Measurements from ENCODE around the gene ZNF629. TPM values are rescaled to one million over a fixed set of nuclear protein-coding genes. Genes with fewer than 3 reads are reported as not detected.

Gene ZNF629
- total and polyA plus RNA-seq, 4 donors: 5.7 to 16.3 (median 9.0) TPM

DNA sequence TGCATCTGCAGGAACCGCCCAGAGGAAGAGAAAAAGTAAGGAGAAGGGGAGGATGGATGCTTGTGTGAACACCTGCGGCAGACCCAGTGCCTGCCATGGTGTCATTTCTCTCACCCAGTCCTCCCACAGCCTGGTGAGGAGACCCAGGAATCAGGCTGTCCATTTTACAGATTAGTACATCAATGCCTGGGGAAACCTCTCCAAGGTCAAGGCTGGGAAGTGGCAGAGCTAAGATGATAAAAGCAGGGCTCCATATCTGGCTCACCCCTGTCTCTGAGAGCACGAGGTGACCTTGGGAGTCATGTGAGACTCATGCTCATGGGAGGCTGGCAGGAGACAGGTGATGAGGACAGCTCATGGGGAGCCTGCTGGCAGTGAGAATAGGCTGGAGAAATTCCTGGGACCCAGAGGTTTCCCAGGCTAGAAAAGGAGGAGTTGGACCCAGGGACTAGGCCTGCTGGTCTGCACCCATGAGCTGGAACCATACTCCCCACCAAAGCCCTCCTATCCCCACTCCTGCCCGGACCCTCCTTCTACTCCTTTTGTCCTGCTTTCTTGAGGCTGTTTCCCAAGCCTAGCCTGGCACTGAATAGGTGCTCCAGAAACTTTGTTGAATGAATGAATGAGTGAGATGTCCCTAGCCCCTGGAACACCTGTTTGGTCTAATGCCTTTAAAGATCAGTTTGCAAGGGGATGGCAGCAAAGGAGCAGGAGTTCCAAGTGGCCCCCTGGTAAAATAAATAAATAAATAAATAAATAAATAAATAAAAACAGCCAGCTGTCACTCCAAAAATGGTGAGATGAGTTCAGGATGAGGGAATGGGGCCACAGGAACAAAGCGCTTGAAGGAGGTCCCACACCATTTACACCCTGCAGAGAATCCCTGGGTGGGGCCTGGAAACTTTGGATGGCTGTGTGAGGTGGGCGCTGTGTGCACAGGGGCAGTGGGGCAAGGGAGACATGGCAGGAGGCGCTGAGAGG is 1.6 kb downstream of the ZNF629 start:
- peak overlapping the region in 1 of 2 donors; percentile 2 for H3K9ac ChIP-seq (ENCODE audit: insufficient read depth in 1 of 2, low read length in 2 of 2)
- H3K4me1 ChIP-seq (ENCODE audit: control insufficient read depth in 5 of 5, insufficient read depth in 5 of 5, low read length in 5 of 5): peaks cover 0 to 11% (median 4%) of the 10 kb centered on the region in 5 donors
- H3K36me3 ChIP-seq (ENCODE audit: control insufficient read depth in 4 of 4, insufficient read depth in 4 of 4, low read length in 4 of 4): peaks cover 9 to 32% (median 20%) of the 10 kb centered on the region in 4 donors
- TF ChIP-seq, protein P1, sequence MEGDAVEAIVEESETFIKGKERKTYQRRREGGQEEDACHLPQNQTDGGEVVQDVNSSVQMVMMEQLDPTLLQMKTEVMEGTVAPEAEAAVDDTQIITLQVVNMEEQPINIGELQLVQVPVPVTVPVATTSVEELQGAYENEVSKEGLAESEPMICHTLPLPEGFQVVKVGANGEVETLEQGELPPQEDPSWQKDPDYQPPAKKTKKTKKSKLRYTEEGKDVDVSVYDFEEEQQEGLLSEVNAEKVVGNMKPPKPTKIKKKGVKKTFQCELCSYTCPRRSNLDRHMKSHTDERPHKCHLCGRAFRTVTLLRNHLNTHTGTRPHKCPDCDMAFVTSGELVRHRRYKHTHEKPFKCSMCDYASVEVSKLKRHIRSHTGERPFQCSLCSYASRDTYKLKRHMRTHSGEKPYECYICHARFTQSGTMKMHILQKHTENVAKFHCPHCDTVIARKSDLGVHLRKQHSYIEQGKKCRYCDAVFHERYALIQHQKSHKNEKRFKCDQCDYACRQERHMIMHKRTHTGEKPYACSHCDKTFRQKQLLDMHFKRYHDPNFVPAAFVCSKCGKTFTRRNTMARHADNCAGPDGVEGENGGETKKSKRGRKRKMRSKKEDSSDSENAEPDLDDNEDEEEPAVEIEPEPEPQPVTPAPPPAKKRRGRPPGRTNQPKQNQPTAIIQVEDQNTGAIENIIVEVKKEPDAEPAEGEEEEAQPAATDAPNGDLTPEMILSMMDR (IDR thresholded peaks at IDR 0.05; ENCODE audit: control extremely low read depth, extremely low read depth): no peak
- H3K9me3 ChIP-seq (ENCODE audit: control insufficient read depth in 4 of 4, insufficient read depth in 3 of 4, low read length in 3 of 4): no peaks in the 10 kb centered on the region
- 79 to 80% methylated on average over 7 of the region's 7 CpGs for WGBS, 2 donors
- peak overlapping the region in 1 of 2 donors; percentile 83 for H3K27ac ChIP-seq (ENCODE audit: low read depth in 1 of 2, low read length in 1 of 2)
- no peaks in the 10 kb centered on the region for H3K27me3 ChIP-seq (ENCODE audit: control insufficient read depth in 3 of 3, insufficient read depth in 3 of 3, low read length in 2 of 3)
- DNase-seq (no peak), ATAC-seq (ENCODE audit: insufficient read depth, low FRiP score) (no peak)
- H3K4me3 ChIP-seq: no peak overlapping the region

DNA sequence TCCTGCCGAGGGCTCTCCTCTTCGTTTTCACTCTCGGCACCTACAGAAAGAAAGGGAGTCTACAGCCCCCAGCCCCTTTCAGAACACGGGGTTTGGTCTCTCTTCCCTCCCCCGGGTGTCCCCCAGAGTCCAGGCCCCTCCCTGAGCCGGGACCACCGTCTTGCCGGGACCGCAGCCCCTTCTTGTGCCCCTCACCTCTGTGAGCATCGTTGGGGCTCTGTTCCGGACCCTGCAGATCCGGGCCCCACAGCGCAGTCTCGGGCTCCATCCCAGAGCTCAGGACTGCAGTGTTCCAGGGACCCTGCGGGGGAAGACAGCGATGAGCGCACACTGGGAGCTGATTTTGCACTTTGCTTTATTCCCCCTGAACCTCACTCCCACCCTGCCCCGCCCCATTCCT is 2.8 kb downstream of the ZNF629 start:
- TF ChIP-seq, protein P1 (IDR thresholded peaks at IDR 0.05; ENCODE audit: control extremely low read depth, extremely low read depth): no peak
- no peak for ATAC-seq (ENCODE audit: insufficient read depth, low FRiP score)
- no peaks in the 10 kb centered on the region for H3K9me3 ChIP-seq (ENCODE audit: control insufficient read depth in 4 of 4, insufficient read depth in 3 of 4, low read length in 3 of 4)
- H3K36me3 ChIP-seq (ENCODE audit: control insufficient read depth in 4 of 4, insufficient read depth in 4 of 4, low read length in 4 of 4): peaks cover 9 to 34% (median 20%) of the 10 kb centered on the region in 4 donors
- WGBS, 2 donors: 88 to 95% methylated on average over 18 of the region's 18 CpGs
- H3K27me3 ChIP-seq (ENCODE audit: control insufficient read depth in 3 of 3, insufficient read depth in 3 of 3, low read length in 2 of 3): no peaks in the 10 kb centered on the region
- no peak overlapping the region for H3K27ac ChIP-seq (ENCODE audit: low read depth in 1 of 2, low read length in 1 of 2)
- DNase-seq: no peak
- no peak overlapping the region for H3K4me3 ChIP-seq
- H3K4me1 ChIP-seq (ENCODE audit: control insufficient read depth in 5 of 5, insufficient read depth in 5 of 5, low read length in 5 of 5): peaks cover 0 to 11% (median 4%) of the 10 kb centered on the region in 5 donors
- H3K9ac ChIP-seq (ENCODE audit: insufficient read depth in 1 of 2, low read length in 2 of 2): no peak overlapping the region

DNA sequence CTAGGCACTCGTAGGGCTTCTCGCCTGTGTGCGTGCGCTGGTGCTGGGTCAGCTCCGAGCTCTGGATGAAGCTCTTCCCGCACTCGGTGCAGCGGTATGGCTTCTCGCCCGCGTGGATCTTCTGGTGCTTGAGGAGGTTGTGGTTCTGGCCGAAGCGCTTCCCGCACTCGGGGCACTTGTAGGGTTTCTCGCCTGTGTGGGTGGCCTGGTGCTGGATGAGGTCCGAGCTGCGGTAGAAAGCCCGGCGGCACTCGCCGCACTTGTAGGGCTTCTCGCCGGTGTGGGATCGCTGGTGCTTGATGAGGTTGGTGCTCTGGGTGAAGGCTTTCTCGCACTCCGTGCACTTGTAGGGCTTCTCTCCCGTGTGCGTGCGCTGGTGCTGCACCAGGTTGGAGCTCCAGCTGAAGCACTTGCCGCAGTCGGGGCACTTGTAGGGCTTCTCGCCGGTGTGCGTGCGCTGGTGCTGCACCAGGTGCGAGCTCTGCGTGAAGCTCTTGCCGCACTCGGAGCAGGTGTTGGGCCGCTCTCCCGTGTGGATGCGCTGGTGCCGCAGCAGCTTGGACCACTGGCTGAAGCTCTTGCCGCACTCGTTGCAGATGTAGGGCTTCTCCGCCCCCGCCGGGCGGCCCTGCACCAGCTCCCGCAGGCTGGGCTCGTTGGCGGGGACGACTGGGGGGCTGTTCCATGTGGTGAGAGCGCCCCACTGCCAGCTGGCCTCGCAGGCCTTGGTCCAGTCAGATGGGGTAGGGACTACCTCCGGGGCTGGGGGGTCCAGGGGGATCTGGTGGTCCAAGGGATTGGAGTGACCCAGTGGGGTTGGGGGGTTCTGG is 3.5 kb downstream of the ZNF629 start:
- Histone ChIP-seq H3K9ac (ENCODE audit: insufficient read depth in 1 of 2, low read length in 2 of 2) (no peak overlapping the region), H3K36me3 (ENCODE audit: control insufficient read depth in 4 of 4, insufficient read depth in 4 of 4, low read length in 4 of 4) (peaks cover 9 to 34% (median 20%) of the 10 kb centered on the region in 4 donors), H3K4me3 (no peak overlapping the region), H3K27me3 (ENCODE audit: control insufficient read depth in 3 of 3, insufficient read depth in 3 of 3, low read length in 2 of 3) (no peaks in the 10 kb centered on the region), H3K27ac (ENCODE audit: low read depth in 1 of 2, low read length in 1 of 2) (no peak overlapping the region), H3K4me1 (ENCODE audit: control insufficient read depth in 5 of 5, insufficient read depth in 5 of 5, low read length in 5 of 5) (peaks cover 0 to 11% (median 4%) of the 10 kb centered on the region in 5 donors), H3K9me3 (ENCODE audit: control insufficient read depth in 4 of 4, insufficient read depth in 3 of 4, low read length in 3 of 4) (no peaks in the 10 kb centered on the region)
- TF ChIP-seq, protein P1 (IDR thresholded peaks at IDR 0.05; ENCODE audit: control extremely low read depth, extremely low read depth): no peak
- DNase-seq (no peak), ATAC-seq (ENCODE audit: insufficient read depth, low FRiP score) (no peak)
- WGBS, 2 donors: 96% methylated on average over 57 of the region's 57 CpGs
